Stimulated activated CD4-positive, alpha-beta T cell treated with anti-CD3 and anti-CD28 coated beads, TNF-alpha, amount 100 ng/mL, for 4 hours (primary cell): ENCODE results near the gene IL1R2.

Experiments used
- DNase-seq, 3 experiments: peaks; one replicate each; pipeline ENCODE4 v3.0.0-alpha.2; 2020; ENCODE audit warnings: low read depth in 3 of 3

The IL1R2 gene

GRCh38 chr2:101975171-101975870 lies 16.4 kb upstream of the IL1R2 start:
- DNase-seq: no peak

GRCh38 chr2:101976891-101977290 lies 14.9 kb upstream of the IL1R2 start:
- no peak for DNase-seq

GRCh38 chr2:101980368-101980767 lies 11.4 kb upstream of the IL1R2 start:
- DNase-seq: no peak

DNA sequence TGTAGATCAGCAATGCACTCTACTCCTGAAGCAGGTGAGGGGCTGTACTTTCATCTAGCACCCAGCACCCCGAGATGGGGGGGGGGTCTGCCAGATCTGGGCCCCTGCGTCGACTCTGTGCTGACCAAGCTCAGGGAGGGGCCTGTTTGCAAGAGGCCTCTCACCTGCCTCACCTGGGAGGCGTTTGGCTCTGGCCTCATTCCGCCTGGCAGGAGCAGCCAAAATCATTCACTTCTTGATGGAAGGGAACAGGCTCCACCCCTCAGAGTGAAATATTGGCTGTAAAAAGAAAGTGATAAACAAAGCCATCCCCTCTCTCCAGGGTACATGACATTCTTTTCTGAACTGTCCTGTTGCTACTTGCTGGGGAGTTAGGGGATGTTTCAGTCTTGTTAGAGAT lies 10.7 kb upstream of the IL1R2 start:
- no peak for DNase-seq

GRCh38 chr2:101981504-101981903 lies 10.3 kb upstream of the IL1R2 start:
- DNase-seq: no peak

DNA sequence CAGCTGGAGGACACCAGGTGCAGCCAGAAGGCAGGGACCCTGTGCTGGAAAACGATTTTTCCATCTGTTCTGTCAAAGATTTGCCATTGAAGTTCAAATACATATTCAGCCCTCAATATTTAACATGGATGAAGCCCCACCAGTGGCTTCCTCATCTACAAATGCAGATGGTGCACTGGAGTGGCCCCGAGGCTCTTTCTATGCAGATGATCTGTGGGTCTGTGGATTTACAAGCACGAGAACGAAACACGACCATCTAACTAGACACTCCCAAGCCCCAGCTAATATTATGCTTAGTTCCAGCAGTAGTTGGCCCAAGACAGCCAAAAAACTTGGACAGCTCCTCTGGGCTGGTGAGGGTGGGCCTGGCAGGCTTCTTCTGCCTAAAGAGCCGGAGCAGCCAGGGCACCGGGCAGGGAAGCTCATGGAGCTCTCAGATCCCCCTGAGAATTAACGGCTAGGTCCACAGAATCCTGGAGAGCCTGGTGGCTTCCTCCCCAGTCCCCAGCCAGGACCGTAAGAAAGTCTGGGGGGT lies 9.2 kb upstream of the IL1R2 start:
- no peak for DNase-seq

DNA sequence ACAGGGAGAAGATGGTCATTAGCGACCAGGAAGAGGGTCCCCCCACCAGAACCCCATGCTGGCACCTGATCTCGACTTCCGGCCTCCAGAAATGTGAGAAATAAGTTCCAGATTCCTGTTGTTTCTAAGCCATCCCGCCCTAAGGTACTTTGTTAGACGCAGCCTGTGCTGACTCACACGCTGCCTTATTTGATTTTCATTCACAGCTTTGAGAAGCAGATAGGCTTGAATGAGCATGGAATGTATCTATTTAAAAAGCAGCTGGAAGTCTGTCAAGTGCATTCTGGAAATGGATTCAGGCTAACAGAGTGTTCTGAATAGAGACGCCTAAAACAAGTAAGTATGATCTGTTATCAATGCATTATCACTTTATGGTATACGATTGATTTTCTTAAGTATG lies 8.3 kb upstream of the IL1R2 start:
- no peak for DNase-seq

- DNase-seq: no peak
Measured at GRCh38 chr2:101983928-101984327, 7.8 kb upstream of the IL1R2 start.

- DNase-seq: no peak
Measured at GRCh38 chr2:101984656-101985055, 7.1 kb upstream of the IL1R2 start.

DNA sequence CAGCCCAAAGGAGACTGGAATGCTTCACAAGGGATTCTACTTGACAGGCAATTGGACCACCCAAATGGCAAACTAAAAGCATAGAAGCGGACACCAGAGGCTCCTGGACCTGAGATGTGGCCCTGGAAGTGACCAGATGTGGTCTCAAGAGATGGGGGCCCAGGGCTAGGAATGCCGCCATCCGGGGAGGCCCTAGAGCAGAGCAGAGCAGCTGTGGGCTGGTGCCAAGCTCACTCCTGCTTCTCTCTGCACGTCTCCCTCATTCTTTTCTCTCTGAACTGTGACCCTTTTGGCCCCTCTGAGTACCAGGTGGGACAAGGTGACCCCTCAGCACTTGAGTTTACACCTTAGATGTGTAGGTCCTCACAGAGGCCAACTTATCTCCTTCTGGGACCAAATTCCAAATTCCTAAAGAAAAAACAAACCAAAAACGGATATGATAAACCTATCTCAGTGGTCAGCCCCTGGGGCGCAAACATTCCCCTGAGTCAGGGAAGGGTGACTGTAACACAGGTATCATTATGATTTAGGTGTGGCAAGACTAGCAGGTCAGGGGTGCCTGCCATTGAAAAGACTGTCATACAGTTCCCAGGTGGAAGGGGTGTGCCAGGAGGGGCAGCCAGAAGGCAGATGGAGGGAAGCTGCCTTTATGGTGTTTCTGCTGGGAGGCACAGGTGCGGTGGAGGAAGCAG lies 6.5 kb upstream of the IL1R2 start:
- no peak for DNase-seq

- DNase-seq: no peak
Measured at GRCh38 chr2:101985793-101986164, 6.0 kb upstream of the IL1R2 start.

DNA sequence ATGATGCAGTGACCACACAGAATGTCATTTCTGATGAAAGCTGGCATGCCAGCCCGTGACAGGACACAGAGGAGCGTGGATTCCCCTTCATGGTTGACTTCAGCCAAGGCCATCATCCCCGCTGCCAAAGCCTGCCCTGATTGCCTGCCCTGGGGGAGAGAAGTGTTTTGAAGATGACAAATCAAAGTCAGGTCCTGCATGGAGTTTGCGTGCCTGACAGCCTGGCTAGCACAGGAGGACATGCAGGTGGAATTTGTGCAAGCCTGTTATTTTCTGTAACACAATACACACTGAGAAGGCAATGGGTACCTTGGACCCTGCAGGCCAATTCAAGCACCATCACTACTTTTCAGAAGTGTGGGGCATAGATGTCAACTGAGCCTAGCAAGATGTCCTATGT lies 5.4 kb upstream of the IL1R2 start:
- no peak for DNase-seq

DNA sequence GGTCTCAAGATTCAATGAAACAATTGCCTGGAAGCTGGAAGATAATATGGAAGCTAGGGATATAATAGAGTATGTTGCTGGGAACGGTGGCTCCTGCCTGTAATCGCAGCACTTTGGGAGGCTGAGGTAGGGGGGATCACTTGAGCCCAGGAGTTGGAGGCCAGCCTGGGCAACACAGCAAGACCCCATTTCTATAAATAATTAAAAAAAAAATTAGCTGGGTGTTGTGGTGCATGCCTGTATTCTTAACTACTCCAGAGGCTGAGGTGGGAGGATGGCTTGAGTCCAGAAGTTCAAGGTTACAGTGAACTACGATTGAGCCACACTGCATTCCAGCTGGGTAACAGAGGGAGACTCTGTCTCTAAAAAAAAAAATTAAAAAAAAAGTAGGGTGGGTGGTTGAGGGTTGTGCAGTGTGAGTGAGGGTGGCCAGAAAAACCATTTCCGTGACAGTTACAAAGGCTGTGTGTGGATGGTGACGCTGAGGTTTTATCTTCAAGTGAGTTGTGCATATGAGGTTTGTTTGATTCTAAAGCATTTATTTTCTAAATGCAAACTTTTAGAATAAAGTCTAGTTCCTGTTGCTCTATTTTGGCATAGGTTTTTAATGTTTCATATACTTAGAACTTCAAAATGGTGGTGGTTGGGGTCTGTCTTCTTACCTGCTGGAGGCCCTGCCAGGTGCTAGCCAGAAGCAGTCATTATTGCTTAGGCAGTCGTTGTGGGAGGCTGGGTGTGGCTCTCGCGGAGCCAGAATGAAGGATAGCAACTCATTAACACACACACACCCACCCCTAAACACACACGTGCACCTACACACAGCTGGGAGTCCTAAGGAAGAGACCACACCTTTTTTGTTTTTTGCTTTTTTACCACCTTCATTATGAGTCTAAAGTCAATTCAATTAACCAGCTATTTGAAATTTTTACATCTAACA lies 4.7 kb upstream of the IL1R2 start:
- no peak for DNase-seq

DNA sequence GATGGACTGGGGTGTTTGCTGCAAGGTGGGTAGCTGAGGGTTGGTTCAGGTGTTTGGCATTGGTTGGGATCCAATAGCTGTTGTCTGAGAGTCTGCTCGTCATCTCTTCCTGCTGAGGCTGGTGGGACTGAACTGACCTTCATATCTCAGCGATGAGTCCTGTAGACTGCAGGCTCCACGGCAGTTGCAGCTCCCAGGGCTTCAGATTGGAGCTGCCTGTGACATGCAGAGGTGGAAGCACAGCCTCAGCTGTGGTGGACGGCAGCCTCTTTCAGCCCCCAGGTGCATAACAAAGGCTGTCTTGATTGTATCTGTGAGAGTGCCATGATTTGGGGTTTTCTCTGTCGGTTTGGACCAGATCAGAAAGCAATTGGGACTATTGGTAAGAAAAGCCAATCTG lies 3.9 kb upstream of the IL1R2 start:
- DNase-seq: no peak

DNA sequence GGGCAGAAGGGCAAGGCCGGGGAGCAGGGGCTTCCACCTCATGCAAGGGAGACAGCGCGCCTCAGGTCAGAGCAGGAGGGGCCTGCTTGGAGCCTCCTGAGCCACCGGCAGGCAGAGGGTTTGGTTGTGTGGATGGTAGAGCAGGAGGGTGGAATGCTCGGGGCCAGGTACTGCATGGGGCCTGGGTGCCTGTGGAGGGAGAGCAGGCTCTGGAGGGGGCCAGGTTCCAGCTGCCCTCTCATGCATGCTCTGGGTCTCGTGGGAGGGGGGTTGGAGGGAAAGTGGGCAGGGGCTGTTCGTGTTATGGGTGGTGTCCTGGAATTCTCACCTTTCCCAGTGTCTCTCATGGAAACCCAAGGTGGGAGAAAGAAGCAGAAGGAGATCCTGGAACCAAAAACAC lies 3.2 kb upstream of the IL1R2 start:
- DNase-seq: no peak

GRCh38 chr2:101989740-101990460 lies 1.9 kb upstream of the IL1R2 start:
- no peak for DNase-seq

DNA sequence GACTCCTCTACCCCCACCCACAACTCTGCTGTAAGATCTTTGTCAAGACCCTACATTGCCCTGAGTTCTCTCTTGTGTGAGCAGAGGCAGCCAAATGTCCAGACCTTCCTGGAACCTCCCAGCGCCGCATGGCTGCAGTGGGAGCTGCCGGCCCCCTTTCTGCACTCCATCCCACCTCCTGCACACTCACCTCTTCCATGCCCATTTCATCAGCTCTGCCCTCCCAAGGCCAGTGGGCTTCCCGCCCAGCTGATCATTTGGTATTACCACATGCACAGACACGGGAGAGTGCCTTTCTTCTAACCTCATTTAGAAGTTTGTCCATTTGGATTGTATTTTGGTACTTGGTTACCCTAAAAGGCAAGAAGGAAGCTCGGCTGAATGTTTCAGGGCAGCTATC lies 2.0 kb downstream of the IL1R2 start:
- no peak for DNase-seq

DNA sequence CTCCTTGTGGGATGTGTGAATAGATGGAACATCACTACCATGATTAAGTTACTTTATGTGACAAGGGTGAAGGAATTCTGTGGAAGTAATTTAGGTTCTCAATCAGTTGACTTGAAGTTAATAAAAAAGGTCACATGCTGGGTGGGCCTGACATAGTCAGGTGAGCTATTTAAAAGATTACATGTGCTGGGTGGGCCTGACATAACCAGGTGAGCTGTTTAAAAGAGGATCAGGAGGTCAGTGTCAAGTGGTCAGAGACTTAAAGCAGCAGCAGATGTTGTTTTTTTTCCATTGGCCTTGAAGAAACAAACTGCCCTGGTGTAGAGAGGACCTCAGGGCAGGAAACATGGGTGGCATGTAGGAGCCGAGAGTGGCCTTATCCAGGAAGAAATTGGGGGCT lies 3.3 kb downstream of the IL1R2 start:
- no peak for DNase-seq

DNA sequence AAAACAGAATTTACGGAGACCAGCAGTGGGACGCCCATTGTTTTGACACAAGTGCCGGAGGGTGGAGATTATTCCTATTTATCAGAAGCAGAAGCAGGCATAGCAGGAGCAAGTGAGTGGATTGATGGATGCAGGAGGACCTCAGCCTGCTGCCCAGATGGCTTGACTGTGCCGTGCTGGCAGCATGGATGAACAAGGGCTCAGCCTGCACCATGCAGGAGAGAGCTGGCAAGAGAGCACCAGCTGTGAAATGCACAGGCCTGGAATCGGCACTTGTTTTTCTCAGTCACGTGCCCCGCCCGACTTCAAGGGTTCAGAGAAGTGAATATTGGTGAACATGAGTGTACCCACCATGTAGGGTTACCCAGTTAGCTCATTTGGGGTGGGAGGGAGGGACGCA lies 4.0 kb downstream of the IL1R2 start:
- no peak for DNase-seq

DNA sequence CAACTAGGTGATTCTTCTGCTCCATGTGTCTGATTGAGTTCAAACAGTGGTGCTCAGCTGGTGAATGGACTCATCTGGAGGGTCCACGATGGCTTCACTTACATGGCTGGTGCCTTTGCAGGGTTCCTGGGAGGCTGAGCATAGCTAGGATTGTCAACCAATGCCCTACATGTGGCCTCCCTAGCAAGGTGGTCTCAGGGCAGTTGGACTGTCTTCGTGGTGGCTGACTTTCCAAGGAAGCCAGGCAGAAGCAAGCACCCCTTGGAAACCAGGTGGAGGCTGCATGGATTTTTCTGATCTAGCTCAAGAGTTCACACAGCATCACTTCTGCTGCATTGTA lies 6.8 kb downstream of the IL1R2 start:
- no peak for DNase-seq

- no peak for DNase-seq
Measured at GRCh38 chr2:101998896-101999789, 7.4 kb downstream of the IL1R2 start.
